ENCODE results near the gene GPC6.

- TF ChIP-seq CTCF (conservative IDR thresholded peaks at IDR 0.05; ENCODE audit: low read length), result no peak
- TF ChIP-seq EZH2phosphoT487 (IDR thresholded peaks at IDR 0.05; ENCODE audit: borderline replicate concordance), result no peak
Measured at GRCh38 chr13:93460005-93460404, 233.4 kb downstream of the GPC6 start.
